Heart left ventricle (tissue), 16 donors: ENCODE measurements around the gene CYP2A13. TPM values are rescaled to one million over a fixed set of nuclear protein-coding genes. Genes with fewer than 3 reads are reported as not detected.
"Not testable (repeated sequence)": the region's sequence is repeated elsewhere in the genome, so short reads cannot be mapped to it uniquely, and the experiment has no call there.

Experiments
- ATAC-seq, 4 donors: fragments of 200-7000 bp; cut with Tn5 transposase; one replicate each; pipeline ENCODE4 v1.9.1; 2020 to 2022; ENCODE audit warnings: moderate library complexity in 4 of 4, mild to moderate bottlenecking in 3 of 4, moderate number of reproducible peaks in 1 of 4
- DNase-seq, 5 donors: peaks; one replicate each; pipeline ENCODE4 v3.0.0-alpha.2; 2020
- H3K27ac ChIP-seq, 12 donors: fragments of 200-600 bp; sonication (generic) in 4 of 12; one replicate each; pipeline versions ENCODE4 v1.5.0 to v1.8.0; 2016 to 2022; ENCODE audit warnings: mild to moderate bottlenecking in 2 of 12
- H3K27me3 ChIP-seq, 9 donors: fragments of 200-600 bp; sonication (generic) in 2 of 9; one replicate each; pipeline versions ENCODE4 v1.5.1 to v1.8.0; 2016 to 2022; ENCODE audit warnings: mild to moderate bottlenecking in 3 of 9
- H3K36me3 ChIP-seq, 9 donors: fragments of 200-600 bp; sonication (generic) in 2 of 9; one replicate each; pipeline versions ENCODE4 v1.5.0 to v1.8.0; 2018 to 2022; ENCODE audit warnings: mild to moderate bottlenecking in 2 of 9
- H3K4me1 ChIP-seq, 12 donors: fragments of 200-600 bp; sonication (generic) in 4 of 12; one replicate each; pipeline versions ENCODE4 v1.5.0 to v1.8.0; 2016 to 2022; ENCODE audit warnings: mild to moderate bottlenecking in 3 of 12
- H3K4me3 ChIP-seq, 12 donors: fragments of 200-600 bp; sonication (generic) in 4 of 12; one replicate each; pipeline versions ENCODE4 v1.5.0 to v1.8.0; 2017 to 2022; ENCODE audit warnings: mild to moderate bottlenecking in 9 of 12, moderate library complexity in 4 of 12
- H3K9me3 ChIP-seq, 12 donors: fragments of 200-600 bp; sonication (generic) in 4 of 12; one replicate each; pipeline versions ENCODE4 v1.5.0 to v1.8.0; 2016 to 2022; ENCODE audit warnings: mild to moderate bottlenecking in 1 of 12
- CTCF ChIP-seq, 12 donors: fragments of 200-600 bp; sonication (generic) in 4 of 12; IDR thresholded peaks; one replicate each; pipeline versions ENCODE4 v1.5.0 to v1.8.0; 2018 to 2022; ENCODE audit warnings: antibody characterized with exemption in 12 of 12, mild to moderate bottlenecking in 5 of 12
- POLR2A ChIP-seq, 2 donors: fragments of 450-650 bp; IDR thresholded peaks; one replicate each; pipeline ENCODE4 v1.6.1; 2017; ENCODE audit warnings: antibody characterized with exemption in 2 of 2, mild to moderate bottlenecking in 2 of 2, moderate library complexity in 2 of 2
- WGBS, 4 donors: extraction: QIAGEN DNeasy Blood & Tissue Kit in 2 of 4; methylation state at CpG; one replicate each; pipeline versions ENCODE4 v1.1.5 to v1.1.7; 2013 to 2018; 5-methylcytosine and 5-hydroxymethylcytosine counted together
- intact Hi-C, 10 donors: fragments of 100-400 bp; cut with DNase I; formaldehyde crosslinking; loops; one replicate each; pipeline versions ENCODE4 v1.11.1 to v1.14.2; 2022
- polyA plus RNA-seq, 2 donors: library from polyadenylated mRNA; stranded (reverse); fragments of 200-250 nt; gene quantifications; one replicate each; pipeline ENCODE4 v1.2.3, GENCODE V29; 2013
- total RNA-seq, 9 donors: library from RNA; depleted of rRNA in 2 of 9; stranded (reverse); fragments of >200 nt in 2 of 9; fragmentation: NEBNext Ultra II Directional in 3 of 9; extraction: Animal tissue kit (Norgen Biotek cat#: 25700) in 3 of 9; gene quantifications; one replicate each; pipeline versions ENCODE4 v1.1.0 to v1.2.4, GENCODE V29; 2016 to 2023
- donor health status: ischemic (EF 13 %, LVEDD 7.1; RV severe dilation, severe dysfunction).
- donor health status: healthy with polysubstance abuse.
- donor health status: DM: no; HTN: yes; CAD: no.
- donor health status: DM: no; HTN: no; CAD: no.
- donor health status: ischemic (EF 25% LVEDD 6.9; RV normal size, moderate dysfunction).
- donor health status: ischemic (EF 25% LVEDD 5.7; RV mildly dilated, moderate dysfunction).
- donor health status: healthy.
- donor health status: DM: yes; HTN: yes; CAD: no.
- donor health status: ischemic (EF 35%, LVEDD 5.7; RV mildly dilated, moderate dysfunction).
- donor health status: nonischemic (EF 11% LVEDD 7.7; RV severe dilation, severe dysfunction).
- donor health status: DM: yes; HTN: yes; CAD: no.
- donor health status: PGD.
- donor health status: ischemic (EF 29% LVEDD 5.4; RV normal size, mild dysfunction).
- donor health status: nonischemic (EF 23%, LVEDD 6.1; RV moderate dilation, normal function).

CYP2A13 gene
- total and polyA plus RNA-seq, 11 donors = not detected

- H3K4me1 ChIP-seq = peaks cover 0 to 11% (median 0%) of the 10 kb centered on the region in 12 donors
- DNase-seq (peak; percentile 43 to 82 (median 62)), ATAC-seq (peak; percentile 94 to 99 (median 98))
- 11 to 27% (median 12%) methylated on average over 31 to 73 of the region's 76 CpGs for WGBS, 4 donors
- H3K27me3 ChIP-seq, H3K36me3 ChIP-seq, H3K9me3 ChIP-seq: not testable (repeated sequence)
- H3K4me3 ChIP-seq = peak overlapping the region in 10 of 12 donors; percentile 28 to 64 (median 55)
- intact Hi-C loops = loop anchor here in 1 of 10 donors (10.0 kb wide), 1 partner anchor 169 kb away; no protein-coding TSS in a partner anchor
- peak overlapping the region in 4 of 12 donors; percentile 11 to 76 (median 35) for H3K27ac ChIP-seq
- TF ChIP-seq CTCF (IDR thresholded peaks at IDR 0.05) = peak in 1 of 12 donors; percentile 12
Observed at GRCh38 chr19:41135390-41136384, 47.4 kb downstream of the CYP2A13 start.

GRCh38 chr19:41136636-41137455 is 48.6 kb downstream of the CYP2A13 start:
- Histone ChIP-seq H3K36me3 (no peaks in the 10 kb centered on the region), H3K27me3 (no peaks in the 10 kb centered on the region), H3K27ac (no peak overlapping the region), H3K9me3 (no peaks in the 10 kb centered on the region), H3K4me1 (peaks cover 0 to 11% (median 0%) of the 10 kb centered on the region in 12 donors), H3K4me3 (peak overlapping the region in 2 of 12 donors; percentile 55 to 64)
- TF ChIP-seq POLR2A (IDR thresholded peaks at IDR 0.05) = no peak
- TF ChIP-seq CTCF (IDR thresholded peaks at IDR 0.05) = no peak
- intact Hi-C loops = loop anchor here in 1 of 10 donors (10.0 kb wide), 1 partner anchor 168 kb away; no protein-coding TSS in a partner anchor
- ATAC-seq (no peak), DNase-seq (no peak)
- WGBS, 4 donors = 92 to 97% (median 94%) methylated on average over 29 to 31 of the region's 31 CpGs

- Histone ChIP-seq H3K9me3 (no peaks in the 10 kb centered on the region), H3K36me3 (no peaks in the 10 kb centered on the region), H3K27ac (no peak overlapping the region), H3K27me3 (peaks cover 0 to 20% (median 4%) of the 10 kb centered on the region in 9 donors), H3K4me1 (no peaks in the 10 kb centered on the region), H3K4me3 (no peak overlapping the region)
- intact Hi-C loops = loop anchor here (1.0 to 10.0 kb wide), 9 partner anchors 167 to 482 kb away; no protein-coding TSS in a partner anchor
- ATAC-seq = peak; percentile 47 to 80 (median 73)
- TF ChIP-seq CTCF (IDR thresholded peaks at IDR 0.05) (peak; percentile 69 to 83 (median 78)), POLR2A (IDR thresholded peaks at IDR 0.05) (no peak)
- DNase-seq = peak; percentile 70 to 84 (median 73)
- WGBS, 4 donors = 21 to 35% (median 27%) methylated on average over 7 of the region's 7 CpGs
Observed at GRCh38 chr19:41144403-41144802, 56.2 kb downstream of the CYP2A13 start.

Other genes with a start within 250 kb of the CYP2A13 start
- under 1 TPM in 1 of 9 donors, not detected in 8; 0.16 TPM for gene CYP2A6, start 238.0 kb upstream of the CYP2A13 start, total RNA-seq
- not detected for gene CYP2A6, start 238.0 kb upstream of the CYP2A13 start, polyA plus RNA-seq
- gene CYP2A7, start 206.2 kb upstream of the CYP2A13 start, total RNA-seq = not detected
- not detected for gene CYP2A7, start 206.2 kb upstream of the CYP2A13 start, polyA plus RNA-seq
- under 1 TPM in 1 of 9 donors, not detected in 8; 0.14 TPM for gene CYP2B6, start 97.2 kb upstream of the CYP2A13 start, total RNA-seq
- gene CYP2B6, start 97.2 kb upstream of the CYP2A13 start, polyA plus RNA-seq = not detected
- gene CYP2F1, start 26.0 kb downstream of the CYP2A13 start, total RNA-seq = not detected
- not detected for gene CYP2F1, start 26.0 kb downstream of the CYP2A13 start, polyA plus RNA-seq
- gene CYP2S1, start 104.8 kb downstream of the CYP2A13 start, total RNA-seq = 1 to 10 TPM in 2 of 9 donors, under 1 TPM in 7; 0.18 to 3.8 (median 0.37) TPM
- under 1 TPM; 0.11 to 0.35 TPM for gene CYP2S1, start 104.8 kb downstream of the CYP2A13 start, polyA plus RNA-seq
- gene AXL, start 130.8 kb downstream of the CYP2A13 start, total RNA-seq = 10 to 100 TPM in 7 of 9 donors, 1 to 10 TPM in 2; 9.3 to 62.5 (median 13.2) TPM
- gene AXL, start 130.8 kb downstream of the CYP2A13 start, polyA plus RNA-seq = 10 to 100 TPM in 1 of 2 donors, 1 to 10 TPM in 1; 5.0 to 21.1 TPM
- 100 to 1,000 TPM in 7 of 9 donors, 10 to 100 TPM in 2; 88.7 to 138 (median 115) TPM for gene HNRNPUL1, start 175.9 kb downstream of the CYP2A13 start, total RNA-seq
- 10 to 100 TPM; 64.2 to 91.0 TPM for gene HNRNPUL1, start 175.9 kb downstream of the CYP2A13 start, polyA plus RNA-seq
- gene CCDC97, start 221.7 kb downstream of the CYP2A13 start, total RNA-seq = 10 to 100 TPM; 10.0 to 22.2 (median 14.2) TPM
- gene CCDC97, start 221.7 kb downstream of the CYP2A13 start, polyA plus RNA-seq = 10 to 100 TPM; 12.8 to 16.0 TPM